Uterus (tissue), 2 donors: ENCODE data around the gene PTPRF.

ENCODE experiments used
- CTCF ChIP-seq, 4 experiments: fragments of 200-600 bp in 2 of 4; fragments of 450-650 bp in 2 of 4; sonication (generic) in 2 of 4; IDR thresholded peaks; one replicate each; pipeline ENCODE4 v1.5.1; 2016 to 2019; ENCODE audit warnings: antibody characterized with exemption in 4 of 4, mild to moderate bottlenecking in 2 of 4, moderate library complexity in 1 of 4
- POLR2A ChIP-seq, 2 donors: fragments of 450-650 bp; IDR thresholded peaks; one replicate each; pipeline ENCODE4 v1.6.1; 2016; ENCODE audit warnings: antibody characterized with exemption in 2 of 2, mild to moderate bottlenecking in 1 of 2, moderate library complexity in 1 of 2

- TF ChIP-seq CTCF (IDR thresholded peaks at IDR 0.05): no peak
- no peak for TF ChIP-seq POLR2A (IDR thresholded peaks at IDR 0.05)
These were observed 4.7 kb upstream of the PTPRF start for GRCh38 chr1:43526002-43526401.
